HG03378 (cell line): ENCODE results near the gene DUSP7.

Source experiments
- ATAC-seq: cut with Tn5 transposase; IDR thresholded peaks from one replicate; pipeline ENCODE4 v1.9.1; 2021; ENCODE audit warnings: mild to moderate bottlenecking, moderate library complexity; ENCODE audit not compliant: unreplicated experiment

The DUSP7 gene

DNA sequence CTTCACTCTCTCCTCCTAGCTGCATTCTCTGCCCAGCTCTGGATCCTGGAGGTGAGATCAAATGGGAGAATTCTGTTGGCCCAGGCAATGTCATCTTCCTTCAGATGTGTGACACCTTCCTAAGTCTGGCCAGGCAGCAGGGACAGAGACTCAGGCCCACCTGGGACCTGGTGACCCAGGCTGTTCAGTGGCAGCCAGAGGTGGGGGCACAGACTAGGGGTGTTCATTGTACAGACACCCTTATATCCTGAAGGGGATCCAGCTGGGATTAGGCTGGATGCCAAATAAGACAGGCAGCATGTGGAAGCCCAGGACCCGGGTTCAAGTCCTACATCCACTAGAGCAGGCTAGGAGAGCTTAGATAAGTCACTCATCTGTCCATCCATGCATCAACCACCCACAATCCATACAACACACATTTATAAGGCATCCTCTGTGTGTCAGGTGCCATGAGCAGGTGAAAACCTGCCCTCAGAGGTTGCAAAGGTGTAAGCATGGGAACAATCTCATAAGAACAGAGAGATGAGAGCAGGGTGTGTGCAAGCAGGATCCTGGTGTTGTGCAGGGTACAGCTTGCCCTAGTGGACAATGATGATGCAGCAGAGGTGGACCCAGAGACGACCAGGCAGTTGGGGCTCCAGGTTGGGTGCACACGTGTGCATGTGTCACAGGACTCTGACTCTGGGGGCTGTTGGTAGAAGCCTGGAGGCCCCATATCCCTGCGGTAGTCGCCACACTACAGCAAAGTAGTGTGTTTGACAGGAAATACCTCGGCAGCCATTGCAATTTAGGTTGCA is 42.4 kb downstream of the DUSP7 start:
- ATAC-seq = no peak

DNA sequence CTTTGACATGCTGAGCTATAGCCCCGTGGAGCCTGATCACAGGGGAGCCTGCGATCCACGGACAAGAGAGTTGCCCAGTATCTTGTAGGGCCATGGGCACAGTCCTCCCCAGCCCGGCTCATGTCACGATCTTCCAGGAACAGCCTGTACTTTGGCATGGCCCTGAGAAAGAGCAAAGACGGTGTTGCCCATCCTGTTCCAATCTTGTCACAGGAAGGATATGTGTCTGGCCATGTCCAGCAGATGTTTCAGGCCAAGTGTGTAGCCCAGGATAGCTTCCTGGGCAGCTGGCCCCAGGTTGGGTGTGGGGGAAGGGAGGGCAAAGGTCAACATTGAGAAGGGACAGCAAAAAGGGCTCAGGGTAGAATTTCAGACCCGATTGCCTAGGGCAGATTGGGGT is 43.7 kb downstream of the DUSP7 start:
- no peak for ATAC-seq

DNA sequence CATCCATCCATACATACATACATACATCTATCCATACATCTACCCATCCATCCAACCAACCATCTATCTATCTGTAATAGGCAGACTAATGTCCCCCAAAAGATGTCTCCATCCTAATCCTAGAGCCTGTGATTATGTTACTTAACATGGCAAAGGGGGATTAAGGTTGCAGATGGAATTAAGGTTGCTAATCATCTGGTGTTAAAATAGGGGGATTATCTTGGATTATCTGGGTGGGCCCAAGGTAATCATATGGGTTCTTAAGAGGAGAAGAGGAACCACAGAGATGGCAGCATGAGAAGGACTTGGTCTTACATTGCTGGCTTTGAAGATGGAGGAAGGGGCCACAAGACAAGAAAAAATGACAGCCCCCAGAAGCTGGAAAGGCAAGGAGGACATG is 45.9 kb downstream of the DUSP7 start:
- no peak for ATAC-seq

DNA sequence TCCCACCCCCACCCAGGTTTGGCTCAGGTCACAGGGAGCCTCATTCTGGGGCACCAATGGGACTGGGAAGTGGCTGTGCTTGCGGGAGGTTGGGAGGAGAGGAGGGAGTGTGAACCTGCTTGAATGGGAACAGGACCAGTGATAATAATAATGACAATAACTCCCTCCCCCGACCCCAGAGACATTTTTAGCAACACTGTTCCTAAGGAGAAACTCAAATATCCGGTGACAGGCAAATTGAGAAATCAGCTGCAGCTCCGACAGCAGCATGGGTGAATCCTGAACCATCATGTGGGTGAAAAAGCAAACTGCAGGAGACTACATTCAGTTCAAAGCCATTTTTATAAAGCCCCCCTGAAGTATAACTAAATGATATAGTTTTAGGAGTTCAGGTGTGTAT is 49.1 kb downstream of the DUSP7 start:
- ATAC-seq = no peak

GRCh38 chr3:52006820-52007133 is 49.6 kb downstream of the DUSP7 start:
- ATAC-seq = no peak

- no peak for ATAC-seq
Measured at GRCh38 chr3:52006017-52006819, 50.2 kb downstream of the DUSP7 start.

DNA sequence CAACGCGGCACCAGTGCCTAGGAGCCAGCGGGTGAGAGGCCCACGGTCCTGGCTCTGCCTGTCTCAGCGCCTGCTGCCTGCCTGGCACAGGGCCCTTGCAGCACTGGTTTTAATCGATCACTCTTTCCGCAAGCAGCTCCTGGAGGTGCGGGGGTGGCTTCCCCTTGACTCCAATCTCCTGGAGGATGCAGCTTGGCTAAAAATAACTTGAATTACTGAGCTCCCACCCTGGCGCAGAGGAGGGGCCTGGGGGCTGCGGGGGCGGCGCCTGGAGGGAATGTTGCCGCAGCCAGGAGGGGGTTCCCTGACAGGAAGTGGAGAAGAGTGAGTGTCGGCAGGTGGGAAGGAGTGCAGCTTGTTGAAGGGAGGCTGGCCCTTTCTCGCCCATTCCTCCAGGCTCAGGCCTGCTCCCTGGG is 50.8 kb downstream of the DUSP7 start:
- ATAC-seq = no peak

GRCh38 chr3:52004906-52005395 is 51.4 kb downstream of the DUSP7 start:
- no peak for ATAC-seq

GRCh38 chr3:52004163-52004787 is 52.1 kb downstream of the DUSP7 start:
- ATAC-seq = no peak

DNA sequence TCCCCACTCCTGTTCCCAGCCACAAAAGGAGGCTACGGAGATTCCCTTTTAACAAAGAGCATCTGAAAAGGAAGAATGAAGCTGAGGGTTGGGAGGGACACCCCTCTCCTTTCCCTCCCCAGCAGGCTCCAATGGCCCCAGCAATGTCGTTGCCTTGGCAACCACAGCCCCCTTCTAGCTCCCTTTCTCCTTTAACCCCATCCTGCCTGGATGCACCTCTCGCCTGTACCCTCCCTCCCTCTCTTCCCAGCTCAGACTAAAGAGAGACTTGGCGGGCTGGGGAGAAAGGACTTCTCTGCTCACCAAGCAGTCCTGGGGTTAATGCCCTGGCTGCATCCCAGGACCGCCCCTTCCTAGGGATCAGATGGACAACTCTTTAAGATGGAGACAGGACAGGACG is 53.6 kb downstream of the DUSP7 start:
- ATAC-seq = no peak

- ATAC-seq = no peak
Measured at GRCh38 chr3:52001443-52001974, 54.9 kb downstream of the DUSP7 start.

- ATAC-seq = no peak
Measured at GRCh38 chr3:51999846-52000245, 56.5 kb downstream of the DUSP7 start.
